HL-60 (cell line): ENCODE data around the gene IMMP2L.
"Not testable (repeated sequence)": the region's sequence is repeated elsewhere in the genome, so short reads cannot be mapped to it uniquely, and the experiment has no call there.

ENCODE experiments used
- CTCF ChIP-seq: IDR thresholded peaks from one replicate; pipeline ENCODE4 v1.5.1; 2011; ENCODE audit warnings: low read length, control low read depth, inconsistent platforms; ENCODE audit not compliant: insufficient read depth
- GABPA ChIP-seq: IDR thresholded peaks from 2 replicates; pipeline ENCODE4 v1.6.1; 2012; ENCODE audit warnings: low read depth
- POLR2AphosphoS5 ChIP-seq: IDR thresholded peaks from 2 replicates; pipeline ENCODE4 v1.6.1; 2012; ENCODE audit warnings: low read depth

- not testable (repeated sequence) for TF ChIP-seq POLR2AphosphoS5, CTCF, GABPA
Observed at GRCh38 chr7:111505422-111505821, 56.9 kb downstream of the IMMP2L start.
